ENCODE measurements around the gene PSMC3IP. TPM values are rescaled to one million over a fixed set of nuclear protein-coding genes. Genes with fewer than 3 reads are reported as not detected.
"Not testable (repeated sequence)": the region's sequence is repeated elsewhere in the genome, so short reads cannot be mapped to it uniquely, and the experiment has no call there.

Gene PSMC3IP
- 1 to 10 TPM; 2.3 to 4.0 (median 3.6) TPM for total RNA-seq

- 0% methylated on average over 32 of the region's 52 CpGs for WGBS
Measured at GRCh38 chr17:42577532-42578281, at the start of gene PSMC3IP. Gene PSMC3IP, minus strand, starts transcription at chr17:42577729. Its CDS starts 43 bp downstream, at chr17:42577686.

GRCh38 chr17:42623732-42624596 is 46.4 kb upstream of the PSMC3IP start:
- TF ChIP-seq POLR2AphosphoS5 (IDR thresholded peaks at IDR 0.05): peak in 1 of 3 donors; percentile 4
- no peak for TF ChIP-seq CTCF (IDR thresholded peaks at IDR 0.05)
- TF ChIP-seq POLR2A (IDR thresholded peaks at IDR 0.05): no peak
- no peak for TF ChIP-seq EP300 (IDR thresholded peaks at IDR 0.05)
- no peak for DNase-seq (ENCODE audit: low spot score in 2 of 2)
- peak overlapping the region; percentile 40 for H3K27ac ChIP-seq

More at GRCh38 chr17:42577532-42578281, at the start of gene PSMC3IP:
- peak within 1 kb of the TSS; percentile 81 for H3K27ac ChIP-seq
- H3K36me3 ChIP-seq: peaks cover 57% of the 10 kb centered on the region
- peak; percentile 98 to 99 for DNase-seq (ENCODE audit: low spot score in 2 of 2)
- H3K27me3 ChIP-seq: no peaks in the 10 kb centered on the region
- H3K9me3 ChIP-seq: no peaks in the 10 kb centered on the region
- H3K4me1 ChIP-seq: peaks cover 17% of the 10 kb centered on the region
- H3K4me3 ChIP-seq: peak within 1 kb of the TSS; percentile 61
- no peak for TF ChIP-seq EP300 (IDR thresholded peaks at IDR 0.05)
- TF ChIP-seq POLR2AphosphoS5 (IDR thresholded peaks at IDR 0.05): peak in 2 of 3 donors; percentile 78 to 82
- TF ChIP-seq CTCF (IDR thresholded peaks at IDR 0.05): peak in 1 of 2 donors; percentile 29
- no peak for TF ChIP-seq POLR2A (IDR thresholded peaks at IDR 0.05)

GRCh38 chr17:42623271-42623670 is 45.7 kb upstream of the PSMC3IP start:
- H3K9me3 ChIP-seq: no peaks in the 10 kb centered on the region
- 83% methylated on average over 2 of the region's 2 CpGs for WGBS
- TF ChIP-seq CTCF (IDR thresholded peaks at IDR 0.05) (no peak), POLR2A (IDR thresholded peaks at IDR 0.05) (no peak), POLR2AphosphoS5 (IDR thresholded peaks at IDR 0.05) (no peak), EP300 (IDR thresholded peaks at IDR 0.05) (no peak)
- H3K4me1 ChIP-seq: peaks cover 14% of the 10 kb centered on the region
- no peak for DNase-seq (ENCODE audit: low spot score in 2 of 2)
- no peaks in the 10 kb centered on the region for H3K27me3 ChIP-seq
- no peak overlapping the region for H3K27ac ChIP-seq
- no peaks in the 10 kb centered on the region for H3K36me3 ChIP-seq
- no peak overlapping the region for H3K4me3 ChIP-seq

More at GRCh38 chr17:42623732-42624596, 46.4 kb upstream of the PSMC3IP start:
- Histone ChIP-seq H3K27me3 (no peaks in the 10 kb centered on the region), H3K4me1 (peaks cover 9% of the 10 kb centered on the region), H3K4me3 (no peak overlapping the region), H3K36me3 (no peaks in the 10 kb centered on the region), H3K9me3 (no peaks in the 10 kb centered on the region)
- 65% methylated on average over 7 of the region's 7 CpGs for WGBS

- H3K4me1 ChIP-seq: peaks cover 20% of the 10 kb centered on the region
- WGBS: 85% methylated on average over 3 of the region's 3 CpGs
- not testable (repeated sequence) for H3K9me3 ChIP-seq; DNase-seq (ENCODE audit: low spot score in 2 of 2); H3K27ac ChIP-seq; H3K27me3 ChIP-seq; H3K4me3 ChIP-seq; H3K36me3 ChIP-seq
Measured at GRCh38 chr17:42621987-42622386, 44.5 kb upstream of the PSMC3IP start.

GRCh38 chr17:42618442-42619150 is 41.1 kb upstream of the PSMC3IP start:
- no peak for DNase-seq (ENCODE audit: low spot score in 2 of 2)
- TF ChIP-seq CTCF (IDR thresholded peaks at IDR 0.05) (peak in 1 of 2 donors; percentile 13), POLR2A (IDR thresholded peaks at IDR 0.05) (no peak), POLR2AphosphoS5 (IDR thresholded peaks at IDR 0.05) (no peak)
- no peak overlapping the region for H3K27ac ChIP-seq

More at GRCh38 chr17:42618442-42619150, 41.1 kb upstream of the PSMC3IP start:
- Histone ChIP-seq H3K36me3 (peaks cover 27% of the 10 kb centered on the region), H3K4me1 (peaks cover 13% of the 10 kb centered on the region), H3K4me3 (no peak overlapping the region), H3K27me3 (no peaks in the 10 kb centered on the region), H3K9me3 (no peaks in the 10 kb centered on the region)
- 59% methylated on average over 9 of the region's 9 CpGs for WGBS

Data from suprapubic skin (tissue), 4 donors.